GM18858 (cell line): ENCODE results near the gene HBG2.
"Not testable (repeated sequence)": the region's sequence is repeated elsewhere in the genome, so short reads cannot be mapped to it uniquely, and the experiment has no call there.

ENCODE experiments used
- ATAC-seq: cut with Tn5 transposase; IDR thresholded peaks from one replicate; pipeline ENCODE4 v1.9.1; 2021; ENCODE audit not compliant: unreplicated experiment

HBG2 gene

GRCh38 chr11:5254646-5255413 lies at the start of gene HBG2:
Gene HBG2, minus strand, starts transcription at chr11:5254781. Its CDS starts 53 bp downstream, at chr11:5254728.
- ATAC-seq: not testable (repeated sequence)

DNA sequence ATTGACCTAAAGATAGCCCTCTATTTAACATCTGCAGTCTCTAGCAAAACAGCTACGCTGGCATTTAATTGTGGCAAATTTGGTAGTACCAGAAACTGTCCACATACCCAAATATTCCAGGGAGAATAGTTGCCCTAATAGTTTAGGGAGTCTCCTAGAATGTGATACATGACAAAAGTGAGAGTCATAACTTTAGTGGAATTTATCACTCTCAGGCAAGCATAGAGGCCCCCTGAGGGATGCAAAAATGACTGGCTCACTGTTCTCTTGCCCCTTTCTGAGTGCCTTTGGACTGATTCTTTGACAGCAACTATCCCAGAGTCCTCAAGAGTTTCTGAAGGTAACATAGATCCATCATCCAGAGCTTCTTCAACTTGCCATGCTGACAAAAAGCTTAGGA lies 49.5 kb upstream of the HBG2 start:
- ATAC-seq: no peak

DNA sequence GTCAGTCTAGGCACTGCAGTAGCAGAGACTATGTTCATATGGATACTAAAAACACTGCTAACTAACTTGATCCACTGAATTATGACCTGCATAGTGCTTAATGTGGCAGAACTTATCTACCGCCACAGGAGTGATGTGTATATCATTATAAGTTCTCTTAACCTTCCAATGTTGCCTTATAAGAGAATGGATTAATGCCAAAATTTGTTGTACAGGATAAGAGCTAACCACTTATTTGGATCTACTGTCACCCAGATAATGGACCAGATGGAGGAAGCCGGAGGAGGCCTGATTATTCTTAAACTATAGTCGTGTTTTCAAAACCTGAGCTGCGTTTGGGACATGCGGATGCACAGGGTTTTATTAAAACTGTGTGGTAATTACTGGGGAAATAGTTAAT lies 49.0 kb upstream of the HBG2 start:
- no peak for ATAC-seq

DNA sequence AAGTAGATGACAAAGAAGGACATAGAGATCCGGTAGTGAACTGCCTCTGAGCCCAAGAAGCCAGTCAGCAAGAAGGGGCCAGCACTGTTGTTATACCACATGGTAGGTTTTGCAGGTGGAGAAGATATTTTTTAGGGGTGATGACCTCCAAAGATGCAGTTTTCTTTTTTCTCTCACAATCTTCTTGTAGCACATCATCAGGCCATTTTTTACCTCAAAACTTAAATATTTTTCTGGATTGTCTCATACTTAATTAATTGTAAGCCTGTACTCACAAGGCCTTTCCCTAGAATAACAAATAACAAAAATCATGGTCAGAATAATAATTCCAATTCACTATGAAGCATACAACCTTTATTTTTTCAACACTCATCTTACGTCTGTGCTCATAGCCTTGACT lies 47.3 kb upstream of the HBG2 start, which contains the start of gene OR51B4:
Gene OR51B4, minus strand, starts transcription at position 101 of the 400 bp plus-strand sequence. Its CDS starts 0 bp downstream, at position 101.
- ATAC-seq: no peak

- no peak for ATAC-seq
Measured at GRCh38 chr11:5300251-5300650, 45.7 kb upstream of the HBG2 start.

DNA sequence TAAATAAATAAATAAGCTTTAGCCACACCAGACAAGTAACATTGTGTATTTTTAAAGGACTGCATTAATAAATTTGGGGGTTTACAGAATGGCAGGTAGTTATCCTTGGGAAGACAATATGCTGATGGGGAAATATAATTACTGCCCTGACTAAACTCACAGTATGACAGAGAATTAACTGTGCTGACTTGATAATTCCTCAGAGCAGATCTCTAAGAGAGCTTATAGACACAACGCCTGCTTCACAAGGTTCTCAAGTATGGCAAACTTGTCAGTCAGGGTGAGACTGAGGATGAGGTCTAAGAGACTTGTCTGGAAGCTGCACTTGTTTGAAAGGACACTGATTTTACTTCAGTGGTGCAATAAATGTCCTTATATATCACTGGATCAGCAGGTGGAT lies 43.9 kb upstream of the HBG2 start:
- ATAC-seq: no peak

DNA sequence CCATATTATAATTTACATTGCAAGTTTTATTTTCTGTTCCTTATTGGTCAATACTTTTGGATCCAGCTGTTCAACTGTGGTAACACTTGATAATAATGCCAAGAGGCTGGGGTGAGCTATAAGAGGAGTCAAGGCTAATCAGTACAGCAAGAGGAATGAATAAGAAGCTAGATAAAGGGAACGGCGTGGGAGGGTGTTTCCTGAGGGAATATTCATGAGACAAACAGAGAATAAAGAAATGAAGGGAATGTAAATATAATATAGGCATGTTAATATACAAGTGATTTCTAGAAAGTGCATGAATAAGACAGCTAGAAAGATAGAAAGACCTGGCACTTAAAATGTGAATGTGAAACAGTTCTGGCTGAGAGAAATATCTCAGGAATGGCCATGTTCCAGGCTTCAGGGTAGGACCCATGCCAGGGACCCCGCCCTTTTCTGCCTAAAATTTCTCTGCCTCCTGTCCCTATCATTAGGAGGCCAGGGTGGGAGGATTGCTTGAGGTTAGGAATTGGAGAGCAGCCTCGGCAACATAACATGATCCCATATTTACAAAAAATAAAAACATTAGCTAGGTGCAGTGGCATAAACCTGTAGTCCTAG lies 43.2 kb upstream of the HBG2 start:
- no peak for ATAC-seq

GRCh38 chr11:5294342-5294995 lies 39.9 kb upstream of the HBG2 start:
- not testable (repeated sequence) for ATAC-seq

DNA sequence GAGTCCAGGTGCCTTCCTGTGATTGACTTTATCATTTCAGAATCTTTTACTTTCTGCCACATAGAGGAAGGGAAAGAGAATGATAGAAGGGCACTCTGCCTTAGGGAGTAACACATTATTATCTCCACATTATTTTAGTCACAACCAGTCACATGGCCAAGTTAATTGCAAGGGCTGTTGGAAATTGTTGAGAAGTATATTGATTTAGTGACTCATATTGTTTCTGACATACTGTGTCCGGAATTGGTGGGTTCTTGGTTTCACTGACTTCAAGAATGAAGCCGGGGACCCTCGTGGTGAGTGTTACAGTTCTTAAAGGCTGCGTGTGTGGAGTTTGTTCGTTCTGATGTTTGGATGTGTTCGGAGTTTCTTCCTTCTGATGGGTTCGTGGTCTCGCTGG lies 38.4 kb upstream of the HBG2 start:
- no peak for ATAC-seq

- peak; percentile 94 for ATAC-seq
Measured at GRCh38 chr11:5291207-5291838, 36.7 kb upstream of the HBG2 start.

GRCh38 chr11:5290106-5290505 lies 35.5 kb upstream of the HBG2 start:
- ATAC-seq: no peak

GRCh38 chr11:5289696-5290095 lies 35.1 kb upstream of the HBG2 start:
- no peak for ATAC-seq

DNA sequence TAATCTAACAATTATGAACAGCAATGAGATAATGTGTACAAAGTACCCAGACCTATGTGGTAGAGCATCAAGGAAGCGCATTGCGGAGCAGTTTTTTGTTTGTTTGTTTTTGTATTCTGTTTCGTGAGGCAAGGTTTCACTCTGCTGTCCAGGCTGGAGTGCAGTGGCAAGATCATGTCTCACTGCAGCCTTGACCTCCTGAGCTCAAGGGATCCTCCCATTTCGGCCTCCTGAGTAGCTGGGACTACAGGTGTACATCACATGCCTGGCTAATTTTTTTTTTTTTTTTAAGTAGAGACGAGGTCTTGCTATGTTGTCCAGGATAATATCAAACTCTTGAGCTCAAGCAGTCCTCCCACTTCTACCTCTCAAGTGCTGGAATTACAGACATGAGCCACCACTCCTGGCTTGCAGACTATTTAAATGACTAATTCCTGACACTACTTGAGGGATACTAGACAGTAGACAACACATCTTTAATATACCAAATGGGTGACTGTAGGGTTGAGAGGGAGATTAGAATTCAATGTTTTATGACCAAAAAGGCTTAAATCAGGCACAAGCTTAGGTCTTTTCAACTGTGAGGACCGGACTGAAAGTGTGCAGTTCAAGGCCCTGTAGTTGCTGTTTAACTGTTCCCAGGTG lies 34.4 kb upstream of the HBG2 start:
- ATAC-seq: no peak

GRCh38 chr11:5288108-5288905 lies 33.7 kb upstream of the HBG2 start:
- no peak for ATAC-seq

DNA sequence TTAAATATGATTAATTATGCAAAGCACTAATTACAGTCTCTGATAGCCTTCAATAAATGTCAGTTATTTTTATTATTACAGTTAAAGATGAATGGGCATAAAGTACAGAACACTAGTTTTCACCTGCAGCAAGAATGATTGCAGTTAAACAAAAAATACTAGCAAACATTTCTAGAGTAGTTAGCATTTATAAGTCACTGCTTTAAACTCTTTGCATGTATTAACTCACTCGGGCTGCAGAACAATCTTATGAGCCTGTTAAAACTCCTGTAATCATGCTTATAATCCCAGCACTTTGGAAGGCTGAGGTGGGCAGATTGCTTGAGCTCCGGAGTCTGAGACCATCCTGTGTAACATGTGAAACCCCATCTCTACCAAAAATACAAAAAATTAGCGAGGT lies 32.3 kb upstream of the HBG2 start:
- no peak for ATAC-seq

DNA sequence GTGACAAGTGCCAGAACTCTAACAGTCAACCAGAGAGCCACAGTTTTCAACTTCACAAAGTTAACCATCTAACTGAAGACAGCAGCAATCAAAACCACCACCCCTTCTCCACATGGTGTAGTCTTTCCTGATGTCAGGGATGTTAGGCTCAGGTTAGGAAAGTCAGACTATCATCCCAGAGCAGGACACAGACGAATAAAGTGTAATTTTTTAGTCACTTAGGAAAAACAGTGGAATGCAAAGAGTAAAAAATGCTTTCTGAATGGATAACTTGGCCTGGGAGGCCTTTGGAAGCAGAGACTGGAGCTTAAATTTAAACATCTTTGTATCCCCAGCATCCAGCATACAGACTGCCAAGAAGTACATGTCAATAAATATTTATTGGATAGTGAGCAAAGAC lies 31.8 kb upstream of the HBG2 start:
- ATAC-seq: no peak

GRCh38 chr11:5285703-5286340 lies 31.2 kb upstream of the HBG2 start:
- ATAC-seq: no peak

DNA sequence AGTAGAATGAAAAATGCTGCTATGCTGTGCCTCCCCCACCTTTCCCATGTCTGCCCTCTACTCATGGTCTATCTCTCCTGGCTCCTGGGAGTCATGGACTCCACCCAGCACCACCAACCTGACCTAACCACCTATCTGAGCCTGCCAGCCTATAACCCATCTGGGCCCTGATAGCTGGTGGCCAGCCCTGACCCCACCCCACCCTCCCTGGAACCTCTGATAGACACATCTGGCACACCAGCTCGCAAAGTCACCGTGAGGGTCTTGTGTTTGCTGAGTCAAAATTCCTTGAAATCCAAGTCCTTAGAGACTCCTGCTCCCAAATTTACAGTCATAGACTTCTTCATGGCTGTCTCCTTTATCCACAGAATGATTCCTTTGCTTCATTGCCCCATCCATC lies 30.1 kb upstream of the HBG2 start:
- ATAC-seq: no peak

GRCh38 chr11:5283882-5284281 lies 29.3 kb upstream of the HBG2 start:
- ATAC-seq: no peak

DNA sequence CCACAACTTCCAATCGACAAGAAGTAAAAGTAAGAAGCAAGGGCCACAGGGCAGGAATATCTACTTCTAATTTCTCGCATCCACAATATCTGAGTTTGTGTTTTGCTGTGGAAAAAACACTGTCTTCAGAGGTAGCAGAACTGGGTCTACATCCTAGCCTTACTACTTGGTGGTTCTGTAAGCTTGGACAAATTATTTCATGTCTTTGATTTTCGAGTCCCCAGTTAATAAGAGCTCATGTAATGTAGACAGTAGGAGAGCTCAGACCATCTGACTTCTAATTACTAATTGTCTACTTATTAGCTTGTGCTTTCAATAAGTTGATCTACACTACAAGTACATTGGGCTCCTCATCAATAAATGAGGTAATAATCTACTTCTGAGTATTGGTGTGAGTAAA lies 28.5 kb upstream of the HBG2 start:
- ATAC-seq: no peak
